ENCODE data around the gene TAX1BP3. TPM values are rescaled to one million over a fixed set of nuclear protein-coding genes. Genes with fewer than 3 reads are reported as not detected.

TAX1BP3 gene
- total RNA-seq, 1 experiment from 2014 or later: 50.0 TPM

DNA sequence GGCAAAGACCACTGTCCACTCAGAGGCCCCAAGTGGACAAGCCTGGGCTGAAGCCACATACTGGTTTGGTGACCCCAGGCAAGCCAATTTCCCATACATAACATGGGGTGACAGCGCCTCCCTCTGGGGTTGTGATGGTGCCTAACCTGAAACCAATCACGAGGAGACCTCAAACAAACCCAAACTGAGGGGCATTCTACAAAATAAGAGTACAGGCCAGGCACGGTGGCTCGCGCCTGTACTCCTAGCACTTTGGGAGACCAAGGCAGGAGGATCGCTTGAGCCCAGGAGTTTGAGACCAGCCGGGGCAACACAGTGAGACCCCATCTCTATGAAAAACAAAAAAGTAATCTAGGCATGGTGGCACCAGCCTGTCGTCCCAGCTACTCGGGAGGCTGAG, 24.0 kb upstream of the TAX1BP3 start:
- no peaks in the 10 kb centered on the region for H4K20me1 ChIP-seq (ENCODE audit: insufficient read depth)
- H3K9me2 ChIP-seq (ENCODE audit: insufficient read depth): no peaks in the 10 kb centered on the region
- H3K27me3 ChIP-seq (ENCODE audit: insufficient read depth, low read length): no peaks in the 10 kb centered on the region
- RAD21 ChIA-PET (ENCODE audit: low non-redundant PET in 1 of 2, low total read pairs in 2 of 2, uncharacterized antibody in 2 of 2, unreplicated experiment in 2 of 2): no interaction called here
- no peak overlapping the region for H3K9ac ChIP-seq (ENCODE audit: low read length)
- H3K79me2 ChIP-seq (ENCODE audit: insufficient read depth, low read length): no peaks in the 10 kb centered on the region
- CTCF ChIA-PET: interaction anchor here (1.0 to 1.3 kb wide), 2 partner anchors 10 to 14 kb away, joined by 3 to 5 read pairs; no protein-coding TSS in a partner anchor
- H3K27ac ChIP-seq (ENCODE audit: low read depth, low read length): no peak overlapping the region
- BruUV-seq (replicated peaks): no TSS peak
- no peak for ATAC-seq
- no peak overlapping the region for H3K4me2 ChIP-seq (ENCODE audit: low read length)
- no peaks in the 10 kb centered on the region for H3K36me3 ChIP-seq (ENCODE audit: control insufficient read depth in 1 of 2, insufficient read depth in 2 of 2, low read length in 2 of 2)
- no peak for DNase-seq (ENCODE audit: low read depth, low spot score)
- POLR2A ChIA-PET: no interaction called here
- no peak overlapping the region for H3K4me3 ChIP-seq (replicated peaks in 1 of 2; ENCODE audit: low read depth in 1 of 2, low read length in 2 of 2)
- no peaks in the 10 kb centered on the region for H3K9me3 ChIP-seq (ENCODE audit: control insufficient read depth in 1 of 2, insufficient read depth in 1 of 2, low read depth in 1 of 2, low read length in 2 of 2)
- H2AFZ ChIP-seq (ENCODE audit: low read depth, low read length, poor library complexity, severe bottlenecking): no peak overlapping the region
- peaks cover 0 to 11% of the 10 kb centered on the region in 2 experiments; a peak in 2 of 4 replicates for H3K4me1 ChIP-seq (ENCODE audit: control insufficient read depth in 1 of 2, insufficient read depth in 2 of 2, low read length in 2 of 2)
- TF ChIP-seq CTCF (IDR thresholded peaks at IDR 0.05 in 2 of 3, conservative IDR thresholded peaks at IDR 0.05 in 1 of 3; ENCODE audit: borderline replicate concordance in 1 of 3, insufficient read depth in 1 of 3, low read depth in 2 of 3, low read length in 2 of 3) (peak; percentile 9 to 36 (median 31); a peak in 3 of 6 replicates), REST (IDR thresholded peaks at IDR 0.05; ENCODE audit: low read depth) (no peak), RAD21 (IDR thresholded peaks at IDR 0.05; ENCODE audit: low read depth) (peak; percentile 23; the same call in 1 of the 2 replicates)
- intact Hi-C loops (cut with micrococcal nuclease): no loop called here
